H9 (cell line): Measurements from ENCODE around the gene SMYD1. TPM values are rescaled to one million over a fixed set of nuclear protein-coding genes. Genes with fewer than 3 reads are reported as not detected.

Source experiments
- DNase-seq: peaks from one replicate; pipeline ENCODE4 v3.0.0-alpha.2; 2017
- H2AFZ ChIP-seq: one replicate; pipeline ENCODE4 v1.6.1; 2013; ENCODE audit warnings: mild to moderate bottlenecking, low read length, control low read depth, moderate library complexity
- H2AK5ac ChIP-seq: 2 replicates; pipeline ENCODE4 v1.6.1; 2013; ENCODE audit warnings: low read length, control low read depth, mixed read lengths; ENCODE audit not compliant: insufficient read length
- H2BK120ac ChIP-seq: one replicate; pipeline ENCODE4 v1.6.1; 2013; ENCODE audit warnings: low read depth, mild to moderate bottlenecking, low read length, control low read depth, inconsistent platforms; ENCODE audit not compliant: poor library complexity, severe bottlenecking
- H2BK12ac ChIP-seq: 2 replicates; pipeline ENCODE4 v1.6.1; 2013; ENCODE audit warnings: low read length, control low read depth, mixed read lengths, low read depth; ENCODE audit not compliant: insufficient read length
- H2BK15ac ChIP-seq: 2 replicates; pipeline ENCODE4 v1.6.1; 2013; ENCODE audit warnings: low read depth, low read length, control low read depth
- H2BK20ac ChIP-seq: one replicate; pipeline ENCODE4 v1.6.1; 2013; ENCODE audit warnings: low read depth, mild to moderate bottlenecking, low read length, control low read depth, inconsistent platforms; ENCODE audit not compliant: poor library complexity, severe bottlenecking
- H2BK5ac ChIP-seq: 2 replicates; pipeline ENCODE4 v1.6.1; 2013; ENCODE audit warnings: low read length, control low read depth, mixed read lengths; ENCODE audit not compliant: insufficient read length
- H3K14ac ChIP-seq: 2 replicates; pipeline ENCODE4 v1.6.1; 2013; ENCODE audit warnings: low read length, control low read depth; ENCODE audit not compliant: insufficient read depth
- H3K18ac ChIP-seq: 2 replicates; pipeline ENCODE4 v1.6.1; 2013; ENCODE audit warnings: low read depth, mild to moderate bottlenecking, mixed read lengths, low read length, control low read depth; ENCODE audit not compliant: insufficient read length
- H3K23ac ChIP-seq: 2 replicates; pipeline ENCODE4 v1.6.1; 2013; ENCODE audit warnings: low read length, control low read depth, mixed read lengths, low read depth; ENCODE audit not compliant: insufficient read length
- H3K23me2 ChIP-seq: 2 replicates; pipeline ENCODE4 v1.6.1; 2013; ENCODE audit warnings: low read depth, mild to moderate bottlenecking, mixed read lengths, low read length, control low read depth; ENCODE audit not compliant: insufficient read length, poor library complexity, severe bottlenecking
- H3K27ac ChIP-seq: 2 replicates; pipeline ENCODE4 v1.5.1; 2013; ENCODE audit warnings: low read length, control low read depth, mixed read lengths, low read depth; ENCODE audit not compliant: insufficient read length
- H3K27me3 ChIP-seq: 2 replicates; pipeline ENCODE4 v1.6.1; 2013; ENCODE audit warnings: low read length, control low read depth, inconsistent platforms; ENCODE audit not compliant: insufficient read depth
- H3K4ac ChIP-seq: 2 replicates; pipeline ENCODE4 v1.6.1; 2013; ENCODE audit warnings: low read depth, mild to moderate bottlenecking, control low read depth, inconsistent platforms, low read length, moderate library complexity
- H3K4me1 ChIP-seq: 2 replicates; pipeline ENCODE4 v1.6.1; 2013; ENCODE audit warnings: low read length, control low read depth, inconsistent platforms; ENCODE audit not compliant: insufficient read depth
- H3K4me2 ChIP-seq: 2 replicates; pipeline ENCODE4 v1.6.1; 2013; ENCODE audit warnings: low read length, control low read depth, mixed read lengths; ENCODE audit not compliant: insufficient read length, insufficient read depth
- H3K56ac ChIP-seq: 2 replicates; pipeline ENCODE4 v1.6.1; 2013; ENCODE audit warnings: low read depth, mild to moderate bottlenecking, mixed read lengths, low read length, control low read depth; ENCODE audit not compliant: insufficient read length
- H3K79me1 ChIP-seq: 2 replicates; pipeline ENCODE4 v1.6.1; 2013; ENCODE audit warnings: low read depth, mild to moderate bottlenecking, moderate library complexity, low read length, control low read depth, inconsistent platforms; ENCODE audit not compliant: insufficient read depth, poor library complexity, severe bottlenecking
- H3K79me2 ChIP-seq: 2 replicates; pipeline ENCODE4 v1.6.1; 2013; ENCODE audit warnings: low read length, control low read depth, inconsistent platforms; ENCODE audit not compliant: insufficient read depth
- H3K9ac ChIP-seq: 2 replicates; pipeline ENCODE4 v1.6.1; 2013; ENCODE audit warnings: low read length, control low read depth, mixed read lengths; ENCODE audit not compliant: insufficient read length; ENCODE audit errors: extremely low read depth
- H3K9me3 ChIP-seq: one replicate; pipeline ENCODE4 v1.6.1; 2013; ENCODE audit warnings: low read depth, low read length, inconsistent platforms; ENCODE audit not compliant: control insufficient read depth
- H3T11ph ChIP-seq: one replicate; pipeline ENCODE4 v1.6.1; 2013; ENCODE audit warnings: mild to moderate bottlenecking, low read length, control low read depth, inconsistent platforms
- H4K20me1 ChIP-seq: one replicate; pipeline ENCODE4 v1.6.1; 2013; ENCODE audit not compliant: control insufficient read depth, insufficient read length, insufficient read depth
- H4K5ac ChIP-seq: 2 replicates; pipeline ENCODE4 v1.6.1; 2013; ENCODE audit warnings: low read depth, mild to moderate bottlenecking, mixed read lengths, low read length, control low read depth; ENCODE audit not compliant: insufficient read length
- H4K8ac ChIP-seq: replicated peaks from 2 replicates; pipeline ENCODE4 v1.6.1; 2013; ENCODE audit warnings: low read length, control low read depth, mixed read lengths, low read depth; ENCODE audit not compliant: insufficient read length
- H4K91ac ChIP-seq: 2 replicates; pipeline ENCODE4 v1.6.1; 2013; ENCODE audit warnings: low read depth, mild to moderate bottlenecking, moderate library complexity, mixed read lengths, low read length, control low read depth; ENCODE audit not compliant: insufficient read length
- H3K27ac Mint-ChIP-seq, 3 experiments: 2 replicates in 2 of 3; 3 replicates in 1 of 3; pipeline ENCODE4 v1.8.0; 2020 to 2021; ENCODE audit warnings: mixed read lengths in 3 of 3, mild to moderate bottlenecking in 1 of 3, moderate library complexity in 1 of 3
- H3K27me3 Mint-ChIP-seq: 2 replicates; pipeline ENCODE4 v1.8.0; 2021; ENCODE audit warnings: low read depth, mild to moderate bottlenecking, moderate library complexity, mixed read lengths
- H3K36me3 Mint-ChIP-seq, 3 experiments: 2 replicates in 2 of 3; 3 replicates in 1 of 3; pipeline ENCODE4 v1.8.0; 2020 to 2021; ENCODE audit warnings: low read depth in 3 of 3, mixed read lengths in 3 of 3; ENCODE audit not compliant: insufficient read depth in 1 of 3
- H3K4me1 Mint-ChIP-seq, 2 experiments: 2 replicates each; pipeline ENCODE4 v1.8.0; 2020; ENCODE audit warnings: mixed read lengths in 2 of 2
- H3K4me3 Mint-ChIP-seq, 2 experiments: 2 replicates in 1 of 2; 3 replicates in 1 of 2; pipeline ENCODE4 v1.8.0; 2020 to 2021; ENCODE audit warnings: mild to moderate bottlenecking in 2 of 2, mixed read lengths in 2 of 2, moderate library complexity in 1 of 2
- H3K9me3 Mint-ChIP-seq, 2 experiments: 2 replicates in 1 of 2; 3 replicates in 1 of 2; pipeline ENCODE4 v1.8.0; 2020; ENCODE audit warnings: mild to moderate bottlenecking in 2 of 2, mixed read lengths in 2 of 2, moderate library complexity in 1 of 2
- WGBS: extraction: QIAGEN DNeasy Blood & Tissue Kit; methylation state at CpG from one replicate; pipeline ENCODE4 v1.1.7; 2013; ENCODE audit warnings: missing lambda C conversion rate, low lambda C conversion rate, mixed read lengths; ENCODE audit not compliant: insufficient read length; ENCODE audit errors: extremely low coverage; 5-methylcytosine and 5-hydroxymethylcytosine counted together
- total RNA-seq: library from RNA; stranded (reverse); gene quantifications from 2 replicates; pipeline ENCODE4 v1.2.1, GENCODE V29; 2021
- TF ChIP-seq, protein P1 (sequence below): fragments of 200-600 bp; sonication (generic); conservative IDR thresholded peaks from 3 replicates; pipeline ENCODE4 v1.8.0; 2021; ENCODE audit warnings: antibody characterized with exemption, mild to moderate bottlenecking

Gene SMYD1
- total RNA-seq, 1 experiment from 2014 or later, result not detected

DNA sequence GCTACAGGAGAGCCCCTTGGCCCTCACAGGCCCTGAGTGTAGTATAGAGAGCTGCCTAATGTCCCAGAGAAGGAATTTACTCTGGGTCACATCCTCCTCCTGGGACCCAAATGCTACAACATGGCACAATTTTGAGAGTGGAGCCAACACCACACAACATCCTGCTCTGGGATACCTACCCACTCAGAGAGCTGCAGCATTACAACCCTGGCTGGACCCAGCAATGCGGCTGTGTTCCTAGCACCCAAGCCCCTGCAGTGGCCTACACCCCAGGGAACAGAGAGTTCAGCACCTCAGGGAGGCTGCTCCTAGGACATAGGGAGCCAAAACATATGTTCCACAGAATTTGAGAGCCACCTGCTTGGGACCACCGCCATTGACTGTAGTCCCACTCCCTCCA lies 79.5 kb downstream of the SMYD1 start:
- Histone ChIP-seq H3K23me2 (no peaks in the 10 kb centered on the region), H3K23ac (no peak overlapping the region), H4K8ac (no peak overlapping the region), H4K20me1 (no peaks in the 10 kb centered on the region), H2AFZ (no peak overlapping the region), H4K5ac (no peak overlapping the region), H3K56ac (no peak overlapping the region), H3K14ac (no peak overlapping the region), H3K4me1 (no peaks in the 10 kb centered on the region), H3K4me2 (no peak overlapping the region), H3K79me2 (no peaks in the 10 kb centered on the region), H2BK5ac (no peak overlapping the region), H3T11ph (no peak overlapping the region), H2AK5ac (no peak overlapping the region), H4K91ac (no peak overlapping the region), H3K9ac (no peak overlapping the region), H2BK20ac (no peak overlapping the region), H3K27ac (no peak overlapping the region), H2BK15ac (no peak overlapping the region), H2BK120ac (no peak overlapping the region), H3K27me3 (no peaks in the 10 kb centered on the region), H3K18ac (no peak overlapping the region), H3K4ac (no peak overlapping the region), H3K79me1 (no peaks in the 10 kb centered on the region), H2BK12ac (no peak overlapping the region), H3K9me3 (no peaks in the 10 kb centered on the region)
- Mint-ChIP-seq H3K9me3 (peaks cover 12 to 14% of the 10 kb centered on the region in 2 experiments), H3K36me3 (peaks cover 2 to 12% (median 2%) of the 10 kb centered on the region in 3 experiments; a peak in 4 of 7 replicates), H3K27me3 (peaks cover 4% of the 10 kb centered on the region), H3K4me1 (no peaks in the 10 kb centered on the region), H3K27ac (no peak overlapping the region), H3K4me3 (no peak overlapping the region)
- DNase-seq, result no peak
- TF ChIP-seq, protein P1, sequence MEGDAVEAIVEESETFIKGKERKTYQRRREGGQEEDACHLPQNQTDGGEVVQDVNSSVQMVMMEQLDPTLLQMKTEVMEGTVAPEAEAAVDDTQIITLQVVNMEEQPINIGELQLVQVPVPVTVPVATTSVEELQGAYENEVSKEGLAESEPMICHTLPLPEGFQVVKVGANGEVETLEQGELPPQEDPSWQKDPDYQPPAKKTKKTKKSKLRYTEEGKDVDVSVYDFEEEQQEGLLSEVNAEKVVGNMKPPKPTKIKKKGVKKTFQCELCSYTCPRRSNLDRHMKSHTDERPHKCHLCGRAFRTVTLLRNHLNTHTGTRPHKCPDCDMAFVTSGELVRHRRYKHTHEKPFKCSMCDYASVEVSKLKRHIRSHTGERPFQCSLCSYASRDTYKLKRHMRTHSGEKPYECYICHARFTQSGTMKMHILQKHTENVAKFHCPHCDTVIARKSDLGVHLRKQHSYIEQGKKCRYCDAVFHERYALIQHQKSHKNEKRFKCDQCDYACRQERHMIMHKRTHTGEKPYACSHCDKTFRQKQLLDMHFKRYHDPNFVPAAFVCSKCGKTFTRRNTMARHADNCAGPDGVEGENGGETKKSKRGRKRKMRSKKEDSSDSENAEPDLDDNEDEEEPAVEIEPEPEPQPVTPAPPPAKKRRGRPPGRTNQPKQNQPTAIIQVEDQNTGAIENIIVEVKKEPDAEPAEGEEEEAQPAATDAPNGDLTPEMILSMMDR, result no peak
- no CpG with 5 or more reads among the region's 2 CpGs for WGBS
